Measurements from ENCODE around the gene SGPP2.
"Not testable (repeated sequence)": the region's sequence is repeated elsewhere in the genome, so short reads cannot be mapped to it uniquely, and the experiment has no call there.

The SGPP2 gene

DNA sequence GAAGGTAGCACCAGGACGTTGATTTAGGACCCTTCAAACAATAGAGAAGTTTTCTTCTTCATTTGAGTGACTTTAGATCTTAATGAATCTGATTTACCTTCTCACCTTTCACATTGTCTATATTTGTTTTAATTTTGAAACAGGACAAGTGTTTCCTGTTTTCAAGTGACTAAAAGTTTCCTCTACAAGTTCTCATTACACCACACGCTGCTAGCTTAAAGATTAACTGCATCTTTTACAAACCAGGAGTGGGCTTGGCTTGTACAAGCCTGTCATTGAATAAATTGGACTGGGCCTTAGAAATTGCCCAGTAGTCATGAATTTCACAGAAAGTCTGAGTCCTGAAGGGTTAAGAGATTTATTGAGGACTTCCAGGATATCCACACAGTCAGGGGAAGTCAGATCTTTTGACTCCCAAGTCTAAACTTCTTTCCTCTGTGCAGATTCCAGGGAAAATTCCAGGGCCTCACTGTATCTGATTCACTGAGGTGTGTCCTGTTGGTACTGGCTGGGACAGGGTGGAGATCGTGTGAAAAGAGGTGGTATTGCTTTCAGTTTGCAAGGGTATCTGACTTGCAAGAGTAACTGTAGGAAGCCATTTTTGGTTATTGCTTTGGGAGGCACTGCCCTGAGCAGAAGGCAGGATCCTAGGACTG lies 3.4 kb downstream of the SGPP2 start:
- no peak for DNase-seq (ENCODE audit: low read depth in 3 of 3)

DNA sequence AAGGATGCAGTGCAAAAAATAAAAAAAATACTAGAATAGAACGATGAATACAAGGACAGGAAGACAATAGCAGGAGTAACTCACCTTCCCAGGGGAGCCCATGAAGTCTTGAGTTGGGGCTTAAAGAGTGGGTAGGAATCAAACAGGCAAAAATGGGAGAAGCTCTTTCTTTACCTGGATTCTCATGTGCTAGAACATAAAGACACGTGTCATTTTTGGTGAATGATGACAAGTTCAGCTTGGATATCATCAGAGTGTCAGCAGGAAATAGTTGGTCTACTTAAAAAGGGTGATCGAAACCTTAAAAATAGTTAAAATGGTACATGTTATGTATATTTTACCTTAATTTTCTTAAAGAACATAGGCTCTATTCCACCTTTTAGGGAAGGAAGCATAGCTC lies 5.7 kb downstream of the SGPP2 start:
- no peak for DNase-seq (ENCODE audit: low read depth in 3 of 3)

DNA sequence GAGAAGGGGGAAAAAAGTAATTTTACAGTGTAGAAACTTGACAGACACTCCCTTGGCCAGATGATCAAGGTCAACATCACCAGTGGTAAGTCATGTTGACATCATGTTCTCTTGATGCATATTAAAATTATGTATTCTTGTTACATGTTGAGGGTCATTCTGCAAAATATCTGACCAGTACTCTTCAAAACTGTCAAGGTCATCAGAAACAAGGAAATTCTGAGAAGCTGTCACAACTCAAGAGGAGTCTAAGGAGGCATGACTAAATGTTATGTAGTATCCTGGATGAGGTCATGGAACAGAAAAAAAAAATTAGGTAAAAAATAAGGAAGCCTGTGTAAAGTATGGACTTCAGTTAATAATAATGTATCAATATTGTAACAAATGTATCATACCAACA lies 6.3 kb downstream of the SGPP2 start:
- DNase-seq (ENCODE audit: low read depth in 3 of 3): no peak

DNA sequence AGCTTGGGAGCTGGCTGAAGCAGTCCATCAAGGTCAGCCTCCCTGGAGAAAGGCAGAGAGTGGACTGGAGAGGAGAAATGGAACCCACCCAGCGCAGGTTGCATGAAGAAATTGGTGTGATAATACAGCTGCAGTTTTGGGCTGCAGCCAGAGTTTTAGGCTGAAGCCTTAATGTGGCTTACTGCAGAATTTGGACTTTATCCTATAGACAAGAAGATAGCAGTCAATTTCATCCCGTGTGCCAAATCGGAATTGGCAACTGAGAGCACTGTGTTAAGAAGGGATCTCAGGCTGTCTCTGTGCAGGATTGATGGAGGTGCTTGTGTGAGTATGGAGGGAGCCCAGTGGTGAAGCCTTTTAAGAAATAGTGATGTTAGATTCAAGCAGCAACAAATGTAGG lies 7.5 kb downstream of the SGPP2 start:
- no peak for DNase-seq (ENCODE audit: low read depth in 3 of 3)

DNA sequence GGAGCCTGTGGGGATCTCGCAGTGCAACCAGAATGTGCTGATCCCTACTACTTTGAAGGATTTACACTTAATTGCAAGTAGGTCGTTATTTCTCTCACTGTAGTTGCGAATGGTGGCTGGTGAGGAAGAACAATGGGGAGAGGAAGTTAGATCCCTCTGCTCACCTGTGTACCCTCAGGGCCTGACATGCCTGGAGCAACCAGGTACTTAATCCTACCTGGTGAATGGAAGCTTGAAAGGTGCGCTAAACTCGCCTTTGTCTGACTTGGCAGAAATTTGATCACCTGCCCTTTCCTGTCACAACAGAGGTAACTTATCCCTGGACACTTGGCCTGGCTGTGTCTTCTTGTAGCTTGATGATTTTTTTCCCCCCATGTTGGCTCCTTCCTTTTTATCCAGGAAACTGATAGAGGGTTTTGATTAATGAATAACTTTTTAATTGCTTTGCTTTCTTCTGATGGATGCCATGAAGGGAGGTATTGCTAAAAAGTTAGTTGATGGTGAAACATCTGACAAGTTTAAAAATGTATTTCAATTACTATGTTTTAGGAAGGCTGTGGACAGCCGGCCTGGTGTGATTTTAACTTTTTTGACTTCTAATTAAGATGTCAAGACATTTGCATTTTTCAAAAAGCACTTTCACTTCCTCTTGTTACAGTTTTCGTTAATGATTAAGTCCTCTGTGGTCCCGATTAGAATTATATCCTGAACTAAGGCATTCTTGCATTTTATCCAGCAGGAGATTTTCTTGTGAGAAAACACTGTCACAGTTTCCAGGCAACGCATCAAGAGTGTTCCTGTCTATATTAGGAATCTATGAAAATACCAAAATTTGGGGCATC lies 9.2 kb downstream of the SGPP2 start:
- DNase-seq (ENCODE audit: low read depth in 3 of 3): no peak

DNA sequence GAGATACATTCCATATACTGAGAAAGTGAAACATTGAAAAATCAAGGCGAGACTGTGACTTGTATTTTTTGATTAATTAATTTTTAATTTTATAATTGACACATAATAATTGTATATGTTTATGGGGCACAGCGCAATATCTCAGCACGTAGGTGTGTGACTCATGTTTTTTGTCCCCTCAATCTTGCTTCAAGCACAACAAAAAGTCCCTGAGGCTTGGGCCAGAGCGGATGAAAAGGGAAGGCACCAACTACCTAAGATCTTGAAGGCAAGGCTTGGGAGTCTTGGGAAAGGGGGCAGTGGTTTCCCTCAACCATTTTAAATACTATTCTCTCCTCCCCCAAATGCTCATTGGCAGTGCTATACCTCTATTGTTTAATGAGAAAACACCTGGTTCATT lies 9.9 kb downstream of the SGPP2 start:
- DNase-seq (ENCODE audit: low read depth in 3 of 3): no peak

DNA sequence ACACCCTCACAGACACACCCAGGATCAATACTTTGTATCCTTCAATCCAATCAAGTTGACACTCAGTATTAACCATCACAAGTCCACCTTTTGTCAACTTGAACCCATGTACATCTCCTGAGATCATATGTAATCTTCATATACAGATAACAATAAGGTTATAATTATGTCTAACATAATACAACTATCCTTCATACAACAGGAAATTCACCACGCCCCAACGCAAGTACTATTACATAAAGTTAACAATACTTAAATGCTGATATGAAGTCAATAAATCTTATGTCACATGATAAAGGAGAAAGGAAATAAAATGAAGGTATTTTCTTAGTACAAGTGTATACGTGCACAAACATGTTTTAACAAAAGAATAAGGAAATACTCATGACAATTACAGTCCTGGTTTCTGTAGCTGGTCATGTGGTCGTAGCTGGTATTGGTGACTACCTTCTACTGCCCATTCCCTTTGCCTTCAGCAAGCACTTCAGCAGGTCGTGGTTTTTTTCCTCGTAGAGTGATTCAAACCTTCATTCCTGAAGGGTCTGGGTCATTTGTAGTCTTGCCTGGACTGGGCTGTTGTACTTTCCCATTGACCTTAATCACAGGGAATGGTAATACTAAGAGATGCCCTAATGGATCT lies 11.2 kb downstream of the SGPP2 start:
- not testable (repeated sequence) for DNase-seq (ENCODE audit: low read depth in 3 of 3)

DNA sequence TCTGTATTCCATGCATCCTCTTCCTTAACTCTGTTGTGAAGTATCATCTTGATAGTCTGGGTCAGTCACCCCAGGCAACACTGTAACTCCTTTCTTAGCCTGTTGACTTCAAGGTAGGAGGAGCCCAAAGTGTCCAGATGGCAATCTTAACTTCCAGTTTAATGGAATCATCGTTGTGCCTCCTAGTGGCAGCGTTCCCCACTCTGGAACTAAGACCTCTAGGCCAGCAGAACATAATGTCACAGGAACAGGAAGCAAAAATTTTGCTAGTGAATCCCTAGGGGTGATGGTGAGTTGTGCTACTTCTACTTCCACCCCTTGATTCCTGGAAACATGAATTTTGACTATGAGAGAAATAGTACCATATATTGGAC lies 11.7 kb downstream of the SGPP2 start:
- no peak for DNase-seq (ENCODE audit: low read depth in 3 of 3)

DNA sequence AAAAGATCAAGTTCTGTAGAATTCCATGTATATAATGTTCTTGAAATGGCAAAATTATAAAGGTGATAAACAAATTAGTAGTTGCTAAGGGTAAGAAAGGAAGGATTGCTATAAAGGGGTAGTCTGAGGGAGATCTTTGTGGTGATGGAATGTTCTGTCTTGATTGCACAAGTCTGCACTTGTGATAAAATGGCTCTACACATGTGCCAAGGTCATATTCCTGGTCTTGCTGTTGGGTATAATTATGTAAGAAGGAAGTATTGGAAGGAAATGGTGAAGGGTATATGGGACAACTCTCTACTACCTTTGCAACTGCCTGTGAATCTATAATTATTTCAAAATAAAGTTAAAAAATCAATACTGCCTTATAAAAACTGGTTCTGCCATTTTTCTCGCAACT lies 15.3 kb downstream of the SGPP2 start:
- no peak for DNase-seq (ENCODE audit: low read depth in 3 of 3)

DNA sequence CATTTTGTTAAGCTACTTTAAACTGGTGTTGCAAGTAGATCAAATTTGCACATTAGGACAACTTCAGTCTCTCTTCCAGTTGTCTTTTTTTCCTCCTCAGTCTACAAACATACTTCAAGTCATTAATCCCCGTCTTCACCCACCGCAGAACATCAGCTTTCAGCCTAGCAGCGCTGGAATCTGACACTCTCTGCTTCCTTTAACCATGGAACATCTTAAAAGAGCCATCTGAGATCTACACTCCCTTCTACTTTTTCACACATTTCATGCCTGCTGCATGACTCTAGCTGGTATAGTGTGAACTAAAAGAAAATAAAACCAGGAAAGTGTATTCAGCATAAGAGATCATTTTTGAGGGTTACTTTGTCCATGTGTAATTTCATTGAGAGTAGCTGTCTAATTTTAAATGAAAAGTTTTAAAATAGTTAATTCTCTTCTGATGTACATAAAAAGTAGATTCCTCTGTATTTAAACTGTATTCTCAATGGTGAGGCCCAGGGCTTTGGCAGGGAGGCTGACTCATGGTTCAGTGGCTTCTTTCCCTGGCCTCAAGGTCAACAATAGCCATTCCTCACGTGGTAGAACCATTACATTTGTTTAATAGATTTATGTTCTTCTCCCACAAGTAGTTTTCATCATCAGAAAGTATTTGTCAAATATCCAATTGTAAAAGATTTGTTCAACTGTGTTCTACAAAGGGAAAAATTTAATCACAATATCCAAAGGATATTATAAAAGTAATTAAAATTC lies 16.5 kb downstream of the SGPP2 start:
- no peak for DNase-seq (ENCODE audit: low read depth in 3 of 3)

DNA sequence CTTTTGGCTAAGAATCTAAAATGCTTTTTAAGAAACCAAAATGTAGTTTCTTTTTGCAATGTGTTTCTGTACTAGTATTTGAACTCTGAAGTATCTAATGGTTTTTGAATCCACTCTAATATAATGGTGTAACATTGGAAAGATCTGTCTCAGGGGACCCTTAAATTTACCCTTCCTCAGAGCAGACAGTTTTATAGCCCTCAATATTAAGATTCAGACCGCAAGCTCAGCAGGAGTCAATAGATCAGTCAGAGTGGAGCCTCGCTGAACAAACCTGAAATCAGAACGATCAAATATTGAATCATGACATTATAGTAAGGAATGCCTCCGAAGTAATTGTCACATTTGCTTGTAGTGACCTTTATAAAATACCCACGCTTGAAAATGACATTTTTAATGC lies 18.3 kb downstream of the SGPP2 start:
- no peak for DNase-seq (ENCODE audit: low read depth in 3 of 3)

DNA sequence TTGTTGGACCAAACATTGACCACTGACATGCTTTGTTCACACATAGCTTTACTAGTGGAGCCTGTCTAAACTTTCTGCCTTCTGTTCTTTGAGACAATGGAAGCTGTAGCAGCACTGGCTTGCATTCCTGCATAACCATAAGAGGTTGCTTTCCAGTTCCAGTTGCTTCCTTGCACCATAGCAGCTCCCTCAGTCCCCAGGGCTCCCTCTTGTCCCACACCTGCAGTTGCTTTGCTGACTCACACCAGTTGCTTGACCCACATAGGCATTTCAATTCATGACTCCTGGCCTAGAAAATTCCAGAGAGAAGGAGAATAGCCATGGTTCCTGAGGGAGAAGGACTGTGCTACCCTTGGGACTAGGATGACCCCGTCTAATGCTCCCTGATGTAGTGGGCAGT lies 20.9 kb downstream of the SGPP2 start:
- DNase-seq (ENCODE audit: low read depth in 3 of 3): no peak

DNA sequence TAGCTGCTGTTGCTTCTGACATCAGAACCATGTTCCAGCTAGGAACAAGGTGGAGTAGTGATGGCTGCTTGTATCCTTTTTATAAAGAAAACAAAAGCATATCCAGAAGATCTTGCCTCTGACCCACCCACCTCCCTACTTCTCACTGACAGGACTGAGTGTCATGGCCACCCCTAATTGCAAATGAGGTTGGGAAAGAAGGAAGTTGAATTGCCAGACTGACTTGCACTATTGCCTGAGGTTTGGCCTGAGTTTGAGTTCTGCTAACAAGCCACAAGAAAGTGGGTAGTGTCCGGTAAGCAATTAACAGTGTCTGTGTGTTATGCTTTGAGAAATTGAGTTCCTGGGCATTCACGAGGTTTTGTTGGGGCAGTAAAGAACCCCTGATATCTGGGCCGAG lies 22.8 kb downstream of the SGPP2 start:
- no peak for DNase-seq (ENCODE audit: low read depth in 3 of 3)

DNA sequence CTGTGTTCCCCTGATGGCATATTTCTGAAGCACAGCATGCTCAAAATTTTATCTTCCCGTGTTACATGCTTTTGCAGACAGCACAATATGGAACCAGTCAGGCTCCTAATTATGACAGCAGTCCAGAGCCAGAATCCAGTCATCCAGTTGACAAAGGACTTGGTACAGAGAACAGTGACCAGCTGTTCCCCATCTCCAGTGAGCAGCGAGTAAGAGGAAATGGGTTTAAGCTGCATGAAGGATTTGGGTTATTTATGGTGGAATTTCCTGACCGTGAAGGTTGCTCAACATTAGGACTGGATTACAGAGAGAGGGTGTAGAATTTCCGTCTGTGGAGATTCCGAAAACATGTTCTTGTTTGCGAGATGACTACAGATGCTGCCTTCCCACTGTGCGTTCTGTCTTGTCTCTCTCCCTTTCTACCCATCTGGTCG lies 24.4 kb downstream of the SGPP2 start:
- DNase-seq (ENCODE audit: low read depth in 3 of 3): no peak

DNA sequence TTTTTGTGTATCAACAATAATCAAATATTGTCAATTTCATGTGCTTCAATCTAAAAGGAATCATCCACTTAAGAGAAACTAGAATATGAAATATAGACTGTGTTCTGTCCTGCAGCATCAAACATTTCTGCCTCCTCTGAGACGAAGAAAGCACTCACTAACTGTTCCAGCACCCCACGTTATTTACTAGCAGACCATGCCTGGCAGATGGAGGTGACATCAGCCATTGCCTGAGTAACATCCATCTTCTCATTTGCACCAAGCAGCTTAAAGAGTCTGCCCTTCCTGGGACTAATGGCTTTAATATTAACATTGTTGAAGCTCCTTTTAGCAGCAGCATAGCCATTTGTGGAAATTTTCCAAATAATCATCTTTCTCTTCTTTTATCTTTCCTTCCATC lies 25.7 kb downstream of the SGPP2 start:
- no peak for DNase-seq (ENCODE audit: low read depth in 3 of 3)

DNA sequence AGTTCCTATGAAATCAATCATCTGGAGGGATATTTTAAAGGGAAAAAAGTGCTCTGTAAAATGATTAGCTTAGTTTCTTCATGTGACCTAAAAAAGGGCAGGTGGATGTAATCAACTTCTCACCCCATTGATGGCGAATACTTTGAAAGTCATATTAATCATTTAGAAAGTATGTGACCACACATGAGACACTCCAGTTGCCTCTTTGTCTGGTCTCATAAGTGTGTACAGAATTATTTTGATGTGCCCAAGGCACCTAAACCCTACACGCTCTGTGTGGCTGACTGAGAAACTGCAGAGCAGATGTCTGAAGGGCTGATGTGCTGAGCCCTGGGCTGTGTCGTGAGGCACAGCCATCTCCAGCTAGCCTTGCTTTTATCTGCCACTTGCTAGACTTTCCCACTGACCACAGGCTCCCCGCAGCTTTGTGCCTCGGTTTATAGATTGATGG lies 26.9 kb downstream of the SGPP2 start:
- no peak for DNase-seq (ENCODE audit: low read depth in 3 of 3)

DNA sequence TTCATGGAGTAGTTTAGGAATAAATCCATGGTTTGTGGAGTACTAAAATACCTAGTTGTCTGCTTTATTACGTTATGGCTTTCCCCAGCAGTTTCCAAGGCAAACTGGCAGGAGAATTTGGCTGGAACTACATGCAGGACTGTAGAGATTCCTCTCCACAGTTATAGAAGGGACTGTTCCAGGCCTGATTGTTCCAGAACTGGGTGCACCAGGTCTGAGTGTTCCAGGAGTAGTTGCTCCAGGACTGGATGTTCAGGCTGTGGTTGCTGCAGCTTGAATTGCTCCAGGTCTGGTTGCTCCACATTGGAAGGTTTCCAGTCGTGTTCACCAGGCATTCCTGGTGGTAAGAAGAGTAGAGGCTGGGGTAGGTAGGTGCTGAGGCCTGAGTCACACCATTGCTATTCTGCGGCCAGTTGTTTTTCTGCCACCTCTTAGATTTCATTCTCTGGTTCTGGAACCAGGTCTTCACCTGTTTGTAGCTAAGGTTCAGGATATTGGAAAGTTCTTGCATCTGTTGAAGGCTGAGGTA lies 28.1 kb downstream of the SGPP2 start:
- no peak for DNase-seq (ENCODE audit: low read depth in 3 of 3)

DNA sequence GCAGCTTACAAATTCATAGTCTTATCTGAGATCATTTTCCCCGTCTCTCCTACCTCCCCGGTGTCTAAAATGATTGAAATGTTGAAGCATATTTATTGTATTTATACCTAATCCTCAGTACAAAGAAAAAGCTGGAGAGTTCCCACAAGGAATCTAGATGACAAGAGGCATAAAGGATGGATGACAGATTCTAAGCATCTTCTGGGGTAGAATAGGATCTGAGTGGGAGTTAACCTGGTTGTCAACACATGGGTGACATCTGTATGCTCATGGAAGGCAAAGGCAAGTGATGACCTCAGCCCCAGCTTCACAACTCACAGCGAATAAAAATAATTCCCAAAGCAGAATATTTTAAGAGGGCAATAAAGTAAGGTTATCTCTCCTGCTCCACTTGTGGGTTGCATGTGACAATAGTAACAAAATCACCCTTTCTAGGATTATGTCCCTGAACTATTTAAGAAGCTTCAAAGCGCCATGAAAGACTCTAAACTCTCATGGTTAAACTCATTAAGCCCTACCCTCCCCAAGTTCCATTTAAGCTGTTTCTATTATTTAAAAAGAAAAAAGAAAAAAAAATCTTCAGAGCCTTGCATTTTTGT lies 32.2 kb downstream of the SGPP2 start:
- DNase-seq (ENCODE audit: low read depth in 3 of 3): no peak

DNA sequence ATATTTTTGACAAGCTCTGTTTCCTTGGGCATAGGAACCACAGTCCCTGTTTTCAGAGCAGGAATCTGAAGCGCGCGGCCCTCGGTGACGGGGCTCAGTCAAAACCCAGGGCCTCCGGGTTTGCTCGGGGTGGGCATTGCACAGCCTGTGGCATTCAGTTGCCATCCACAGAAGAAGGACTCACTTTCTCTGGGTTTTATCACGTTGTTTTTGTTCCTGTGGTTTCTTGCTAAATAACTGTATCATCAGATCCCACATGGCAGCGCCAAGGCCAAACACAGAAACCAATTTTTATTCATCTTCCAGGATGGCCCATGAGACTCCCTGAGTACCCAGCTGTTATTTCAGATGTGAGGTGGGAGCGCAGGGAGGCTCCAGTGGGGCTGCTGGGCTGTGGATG lies 35.6 kb downstream of the SGPP2 start:
- no peak for DNase-seq (ENCODE audit: low read depth in 3 of 3)

DNA sequence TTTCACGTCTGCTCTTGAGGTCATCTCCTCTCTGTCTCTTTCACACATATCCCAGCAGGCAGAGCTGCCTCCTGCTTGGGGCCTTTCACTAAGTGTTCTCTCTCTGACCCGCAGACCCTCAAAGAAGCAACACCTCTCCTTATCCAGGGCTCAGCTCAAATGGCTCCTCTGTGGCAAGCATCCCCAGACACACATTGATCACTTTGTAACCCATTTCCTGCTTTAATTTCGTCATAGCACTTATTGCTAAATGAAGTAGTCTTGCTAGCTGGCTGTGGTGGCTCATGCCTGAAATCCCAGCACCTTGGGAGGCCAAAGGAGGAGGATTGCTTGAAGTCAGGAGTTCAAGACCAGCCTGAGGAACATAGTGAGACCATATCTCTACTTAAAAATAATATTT lies 41.4 kb downstream of the SGPP2 start:
- no peak for DNase-seq (ENCODE audit: low read depth in 3 of 3)

DNA sequence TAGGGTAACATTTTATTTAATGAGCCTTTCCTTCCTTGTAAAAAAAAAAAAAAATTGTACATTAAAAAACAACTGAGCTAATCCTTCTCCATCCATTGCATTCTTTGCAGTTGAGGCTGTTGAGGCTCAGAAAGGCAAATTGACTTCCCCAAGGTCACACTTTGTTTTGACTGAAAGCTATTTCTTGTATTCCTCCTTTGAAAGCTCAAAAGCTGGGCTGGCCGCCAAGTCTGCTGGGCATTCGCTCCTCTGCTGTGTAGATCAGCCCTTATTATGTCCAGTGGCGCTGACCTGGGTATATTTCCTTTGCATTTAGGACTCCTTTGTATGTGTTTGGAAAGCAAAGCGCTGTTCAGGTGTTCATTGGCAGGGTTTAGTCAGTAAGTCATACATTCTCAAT lies 44.0 kb downstream of the SGPP2 start:
- no peak for DNase-seq (ENCODE audit: low read depth in 3 of 3)

All from stimulated activated CD4-positive, alpha-beta T cell treated with anti-CD3 and anti-CD28 coated beads, TNF-alpha, amount 100 ng/mL, for 4 hours (primary cell).